HG03139 (cell line): ENCODE data around the gene MRPS16.
"Not testable (repeated sequence)": the region's sequence is repeated elsewhere in the genome, so short reads cannot be mapped to it uniquely, and the experiment has no call there.

Source experiments
- ATAC-seq: cut with Tn5 transposase; IDR thresholded peaks from one replicate; pipeline ENCODE4 v1.9.1; 2021; ENCODE audit not compliant: unreplicated experiment

The MRPS16 gene

GRCh38 chr10:73252445-73253224 lies at the start of gene MRPS16:
MRPS16 (minus strand) TSS chr10:73252644; CDS start chr10:73252482, 162 bp downstream.
- ATAC-seq = peak; percentile 66

GRCh38 chr10:73296946-73297345 lies 44.5 kb upstream of the MRPS16 start:
- no peak for ATAC-seq

- no peak for ATAC-seq
Measured at GRCh38 chr10:73293461-73293860, 41.0 kb upstream of the MRPS16 start.

DNA sequence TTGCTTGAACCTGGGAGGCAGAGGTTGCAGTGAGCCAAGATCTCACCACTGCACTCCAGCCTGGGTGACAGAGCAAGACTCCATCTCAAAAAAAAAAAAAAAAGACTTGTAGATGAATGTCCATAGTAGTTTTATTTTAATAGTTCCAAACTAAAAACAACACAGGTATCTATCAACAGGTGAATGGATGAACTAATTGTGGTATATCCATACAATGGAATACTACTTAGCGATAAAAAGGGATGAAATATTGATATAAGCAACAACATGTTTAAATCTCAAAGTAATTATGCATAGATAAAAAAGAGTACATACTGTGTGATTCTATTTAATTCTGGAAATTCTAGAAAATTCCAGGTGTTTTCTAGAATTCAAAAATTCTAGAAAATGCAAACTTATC lies 37.5 kb upstream of the MRPS16 start:
- ATAC-seq = no peak

GRCh38 chr10:73287441-73287840 lies 35.0 kb upstream of the MRPS16 start:
- ATAC-seq = no peak

GRCh38 chr10:73281097-73281496 lies 28.7 kb upstream of the MRPS16 start:
- no peak for ATAC-seq

DNA sequence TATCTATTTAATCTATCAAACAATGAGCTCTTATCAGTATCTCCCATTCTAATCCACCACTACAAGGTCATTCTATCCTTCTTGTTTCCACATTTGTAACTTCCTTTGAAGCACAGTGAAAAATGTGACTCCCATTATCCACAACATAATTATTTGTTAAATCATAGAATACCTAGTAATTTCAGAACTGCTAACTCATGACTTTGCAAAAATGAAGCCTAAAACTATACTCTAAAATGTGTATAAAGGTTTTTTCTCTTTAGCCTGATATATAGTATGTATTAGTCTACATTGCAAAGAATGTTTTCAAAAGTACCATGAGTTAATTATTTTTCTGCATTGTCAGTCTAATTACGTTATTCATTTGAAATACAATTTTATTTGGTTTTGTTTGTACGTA lies 12.0 kb upstream of the MRPS16 start:
- no peak for ATAC-seq

DNA sequence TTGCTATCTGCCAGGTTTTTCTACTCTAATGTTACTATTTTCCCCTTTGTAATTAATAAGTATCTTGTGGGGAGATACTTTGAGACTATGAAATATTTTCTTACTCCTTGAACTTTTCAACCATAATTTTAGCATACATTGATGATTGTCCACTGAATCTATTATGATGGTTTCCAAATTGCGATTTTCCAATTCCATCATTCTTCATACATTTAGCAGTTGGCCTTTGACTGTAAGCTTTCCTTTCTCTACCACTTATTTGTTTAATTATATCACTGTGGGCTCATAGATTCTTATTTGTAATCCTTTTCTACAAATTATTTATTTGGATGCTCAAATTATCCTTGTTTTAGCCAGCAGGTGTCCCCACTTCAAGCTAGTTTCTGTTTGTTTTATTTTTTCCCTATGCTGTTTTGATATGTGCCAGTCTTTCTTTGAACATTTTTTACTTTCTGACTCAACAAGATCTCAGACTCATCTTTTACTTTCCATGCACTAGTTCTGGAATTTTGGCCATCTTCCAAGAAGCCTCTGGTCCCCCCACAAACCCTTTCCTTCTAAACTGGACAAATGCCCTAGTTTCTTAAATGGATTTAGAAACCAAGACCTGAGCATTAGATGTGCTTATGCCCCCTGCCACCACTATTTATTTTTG lies 11.4 kb upstream of the MRPS16 start:
- ATAC-seq = no peak

- no peak for ATAC-seq
Measured at GRCh38 chr10:73262880-73263555, 10.6 kb upstream of the MRPS16 start.

DNA sequence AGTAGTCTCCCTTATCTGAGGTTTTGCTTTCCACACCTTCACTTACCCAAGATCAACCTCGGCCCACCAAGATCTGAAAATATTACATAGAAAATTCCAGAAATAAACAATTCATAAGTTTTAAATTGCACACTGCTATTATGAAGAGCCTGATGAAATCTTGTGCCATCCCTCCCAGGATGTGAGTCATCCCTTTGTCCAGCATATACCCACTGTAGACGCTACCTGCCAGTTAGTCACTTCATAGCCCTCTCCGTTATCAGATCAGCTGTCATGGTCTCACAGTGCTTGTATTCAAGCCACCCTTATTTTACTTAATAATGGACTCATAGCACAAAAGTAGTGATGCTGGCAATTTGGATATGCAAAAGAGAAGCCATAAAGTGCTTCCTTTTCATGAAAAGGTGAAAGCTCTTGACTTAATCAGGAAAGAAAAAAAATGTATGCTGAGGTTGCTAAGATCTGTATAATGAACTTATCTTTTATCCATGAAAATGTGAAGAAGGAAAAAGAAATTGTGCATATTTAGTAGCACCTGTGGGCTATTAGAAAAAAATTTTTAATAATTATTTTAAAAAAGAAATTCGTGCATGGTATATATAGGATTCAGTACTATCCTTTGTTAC lies 9.8 kb upstream of the MRPS16 start:
- ATAC-seq = no peak

DNA sequence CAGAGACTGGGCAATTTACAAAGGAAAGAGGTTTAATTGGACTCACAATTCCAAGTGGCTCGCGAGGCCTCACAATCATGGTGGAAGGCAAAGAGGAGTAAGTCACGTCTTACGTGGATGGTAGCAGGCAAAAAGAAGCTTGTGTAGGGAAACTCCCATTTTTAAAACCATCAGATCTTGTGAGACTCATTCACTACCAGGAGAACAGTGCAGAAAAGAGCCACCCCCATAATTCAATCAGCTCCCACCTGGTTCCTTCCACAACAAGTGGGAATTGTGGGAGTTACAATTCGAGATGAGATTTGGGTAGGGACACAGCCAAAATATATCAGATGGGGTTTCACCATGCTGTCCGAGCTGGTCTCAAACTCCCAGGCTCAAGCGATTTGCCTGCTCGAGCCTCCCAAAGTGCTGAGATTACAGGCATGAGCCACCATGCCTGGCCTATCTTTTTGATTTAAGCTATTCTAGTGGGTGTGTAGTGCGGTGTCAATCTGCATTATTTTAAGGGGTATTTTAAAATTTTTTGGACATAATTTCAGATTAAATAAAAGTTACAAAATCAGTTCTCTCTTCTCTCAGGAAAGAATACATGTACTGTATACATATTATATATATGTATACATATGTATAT lies 9.0 kb upstream of the MRPS16 start:
- no peak for ATAC-seq

DNA sequence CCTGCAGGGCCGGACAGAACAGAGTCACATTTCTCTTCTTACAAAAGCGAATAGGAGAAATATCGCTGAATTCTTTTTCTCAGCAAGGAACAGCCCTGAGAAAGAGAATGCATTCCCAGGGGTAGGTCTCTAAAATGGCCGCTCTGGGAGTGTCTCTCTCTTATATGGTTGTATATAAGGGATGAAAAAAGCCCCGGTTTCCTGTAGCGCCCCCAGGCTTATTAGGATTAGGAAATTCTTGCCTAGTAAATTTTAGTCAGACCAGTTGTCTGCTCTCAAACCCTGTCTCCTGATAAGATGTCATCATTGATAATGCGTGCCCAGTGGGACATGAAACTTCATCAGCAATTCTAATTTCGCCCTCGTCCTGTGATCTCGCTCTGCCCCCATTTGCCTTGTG lies 6.2 kb upstream of the MRPS16 start:
- ATAC-seq = not testable (repeated sequence)

GRCh38 chr10:73253225-73253555 lies 746 bp upstream of the MRPS16 start:
- no peak for ATAC-seq

DNA sequence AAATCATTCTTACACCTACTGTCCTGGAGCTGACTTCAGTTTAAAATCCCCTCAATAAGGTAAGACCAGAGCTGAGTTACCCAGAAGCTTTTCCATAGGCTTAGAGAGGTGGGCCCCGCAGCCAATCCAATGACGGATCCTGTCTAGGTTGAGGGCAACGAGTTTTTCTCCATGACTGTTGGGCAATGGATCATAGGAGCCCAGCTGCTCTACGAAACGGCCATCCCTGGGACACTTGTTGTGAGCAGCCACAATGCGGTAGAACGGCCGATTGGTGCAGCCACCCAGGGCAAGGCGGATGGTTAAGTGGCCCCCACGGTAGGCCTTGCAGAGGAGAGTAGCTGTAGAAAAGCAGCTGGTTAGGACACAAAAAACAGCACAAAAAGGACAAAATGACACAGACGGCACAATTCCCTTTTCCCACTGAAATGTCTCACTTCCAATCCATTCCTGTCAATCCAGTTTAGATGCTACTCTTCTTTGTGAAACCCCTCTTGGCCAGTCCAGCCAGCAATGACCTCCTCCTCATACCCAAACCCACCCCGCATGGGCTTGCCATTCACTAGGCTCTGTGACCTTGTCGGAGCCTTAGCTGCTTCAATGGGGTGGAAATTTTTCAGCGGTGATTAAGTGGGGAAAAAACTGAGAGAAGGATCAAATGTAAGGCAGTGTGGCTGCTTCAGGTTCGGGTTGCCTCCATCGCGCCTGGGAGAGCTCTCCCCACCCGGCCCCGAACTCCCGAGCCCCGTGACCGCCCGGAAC lies 580 bp downstream of the MRPS16 start:
- ATAC-seq = peak; percentile 35

GRCh38 chr10:73248259-73248724 lies 4.2 kb downstream of the MRPS16 start:
- ATAC-seq = no peak

DNA sequence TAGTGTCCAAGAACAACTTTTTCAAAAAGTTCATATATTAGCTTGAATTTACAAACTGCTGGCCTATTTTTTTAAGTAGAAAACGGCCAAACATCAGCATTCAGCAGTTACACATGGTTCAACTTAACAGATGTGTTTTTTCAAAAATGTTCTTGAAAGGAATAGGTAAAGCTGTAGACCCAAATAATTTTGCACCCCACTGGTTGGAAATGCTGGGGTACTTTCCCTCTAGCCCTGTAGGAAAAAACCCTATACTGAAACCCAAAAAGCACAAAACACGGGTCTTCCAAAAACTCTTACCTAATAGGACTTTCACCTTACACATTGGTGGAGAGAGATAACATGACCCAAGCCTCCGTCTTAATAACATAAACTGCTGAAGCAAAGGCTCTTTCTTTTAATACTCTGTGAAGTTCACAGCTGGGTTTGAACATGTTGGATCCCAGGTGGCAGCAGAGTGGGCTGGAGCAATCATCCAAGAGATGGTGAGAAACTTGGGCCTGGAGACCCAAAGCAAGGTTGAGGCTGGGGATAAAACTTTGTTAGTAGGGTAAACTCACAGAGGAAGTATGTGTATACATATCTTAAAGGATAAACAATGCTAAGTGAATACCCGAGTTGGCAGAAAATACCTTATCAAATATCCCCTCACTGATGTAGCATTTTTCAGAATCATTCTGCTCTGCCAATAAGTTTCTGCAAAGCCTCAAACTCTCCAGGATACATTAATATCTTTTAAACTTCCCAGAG lies 4.8 kb downstream of the MRPS16 start:
- no peak for ATAC-seq

DNA sequence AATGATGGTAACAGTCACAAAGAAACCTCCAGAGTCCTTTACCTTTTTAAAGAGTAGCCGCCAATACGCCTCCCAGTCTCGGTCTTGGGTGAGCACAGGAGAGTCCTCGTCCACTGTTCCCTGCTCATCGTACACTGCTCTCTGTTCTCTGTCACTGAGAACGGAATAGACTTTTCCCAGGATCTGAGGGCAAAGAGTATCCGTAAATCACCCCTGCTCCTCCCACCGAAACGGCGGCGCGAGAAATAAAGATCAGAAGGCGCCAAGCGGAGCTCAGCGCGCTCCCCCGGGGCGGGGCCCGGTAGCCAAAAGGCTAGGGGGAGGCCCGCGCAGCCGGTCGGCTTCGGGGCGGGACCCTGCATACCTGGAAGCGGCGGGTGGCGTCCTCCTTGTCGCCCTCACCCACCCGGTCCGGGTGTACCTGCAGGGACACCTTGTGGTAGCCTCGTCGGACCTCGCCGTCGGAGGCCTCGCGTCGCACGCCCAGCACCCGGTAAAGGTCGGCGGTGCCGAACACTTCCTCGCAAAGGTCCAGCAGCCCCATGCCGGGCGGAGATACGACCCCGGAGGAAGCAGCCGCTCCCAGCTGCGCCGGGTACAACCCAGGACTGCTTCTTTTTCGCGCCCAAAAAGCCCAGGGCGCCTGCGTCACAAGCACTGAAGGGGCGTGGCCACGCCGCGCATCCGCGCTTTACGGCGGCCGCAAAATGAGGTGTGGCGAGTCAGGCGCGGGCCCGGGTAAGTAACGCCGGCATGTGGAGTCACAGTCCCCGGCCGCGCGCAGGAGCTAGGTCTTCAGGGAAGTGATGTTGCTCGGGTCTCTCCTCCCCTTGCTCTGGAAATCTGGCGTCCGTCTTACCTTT lies 5.6 kb downstream of the MRPS16 start, which contains the start of gene DNAJC9:
Gene DNAJC9, minus strand, starts transcription at position 610 of the 863 bp plus-strand sequence. Its CDS starts 66 bp downstream, at position 544.
- ATAC-seq = peak; percentile 69

DNA sequence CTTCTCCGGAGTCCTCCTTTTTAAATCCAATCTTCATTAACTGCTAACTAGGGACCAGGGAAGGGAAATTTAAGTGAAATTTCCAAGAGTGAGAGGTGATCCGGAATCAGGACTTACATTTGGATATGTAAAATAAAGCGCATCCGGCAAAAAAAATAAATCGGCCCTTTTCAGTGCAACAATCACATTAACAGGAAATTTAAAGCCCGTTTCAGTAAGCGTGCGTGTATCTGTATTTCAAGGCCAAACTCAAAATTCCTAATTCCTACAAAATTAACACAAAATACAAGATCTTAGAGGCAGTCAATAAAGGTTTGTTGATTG lies 6.2 kb downstream of the MRPS16 start:
- no peak for ATAC-seq
